Keratinocyte (primary cell): ENCODE results near the gene SENP1. TPM values are rescaled to one million over a fixed set of nuclear protein-coding genes. Genes with fewer than 3 reads are reported as not detected.

Source experiments
- DNase-seq: peaks from one replicate; pipeline ENCODE4 v3.0.0-alpha.2; 2011; ENCODE audit warnings: low read depth, missing footprints, low spot score
- FAIRE-seq: peaks from 2 replicates; lab custom pipeline; 2011; peaks lifted over from hg19 to GRCh38; lab: Jason Lieb, UNC
- H2AFZ ChIP-seq: 2 replicates; pipeline ENCODE4 v1.6.0; 2012; ENCODE audit warnings: low read length, control low read depth, inconsistent platforms; ENCODE audit not compliant: control insufficient read depth
- H3K27ac ChIP-seq: 2 replicates; pipeline ENCODE4 v1.5.1; 2011; ENCODE audit warnings: low read length; ENCODE audit not compliant: control insufficient read depth, insufficient read depth
- H3K27me3 ChIP-seq: 3 replicates; pipeline ENCODE4 v1.6.0; 2011; ENCODE audit warnings: low read length; ENCODE audit not compliant: control insufficient read depth, insufficient read depth; ENCODE audit errors: extremely low read depth
- H3K36me3 ChIP-seq, 2 experiments: 2 replicates in 1 of 2; 3 replicates in 1 of 2; pipeline ENCODE4 v1.5.1; 2011; ENCODE audit warnings: low read length in 2 of 2, mild to moderate bottlenecking in 1 of 2; ENCODE audit not compliant: control insufficient read depth in 2 of 2, insufficient read depth in 2 of 2; ENCODE audit errors: extremely low read depth in 1 of 2
- H3K4me1 ChIP-seq: 3 replicates; pipeline ENCODE4 v1.5.1; 2011; ENCODE audit warnings: low read length; ENCODE audit not compliant: control insufficient read depth, insufficient read depth; ENCODE audit errors: extremely low read depth
- H3K4me2 ChIP-seq: 3 replicates; pipeline ENCODE4 v1.6.0; 2011; ENCODE audit warnings: low read depth, low read length; ENCODE audit not compliant: control insufficient read depth, insufficient read depth; ENCODE audit errors: extremely low read depth
- H3K4me3 ChIP-seq, 3 experiments: fragments of 200-600 bp in 1 of 3; sonication (generic) in 1 of 3; 2 replicates in 2 of 3; 3 replicates in 1 of 3; pipeline ENCODE4 v1.5.1; 2011 to 2016; ENCODE audit warnings: low read length in 3 of 3, mild to moderate bottlenecking in 3 of 3, control low read depth in 2 of 3, inconsistent platforms in 1 of 3, low read depth in 1 of 3, mixed read lengths in 1 of 3, mixed run types in 1 of 3, moderate library complexity in 1 of 3; ENCODE audit not compliant: control insufficient read depth in 2 of 3, insufficient read depth in 2 of 3; ENCODE audit errors: extremely low read depth in 1 of 3
- H3K79me2 ChIP-seq: 2 replicates; pipeline ENCODE4 v1.6.0; 2012; ENCODE audit warnings: low read length; ENCODE audit not compliant: control insufficient read depth, insufficient read depth
- H3K9ac ChIP-seq: 3 replicates; pipeline ENCODE4 v1.6.0; 2011; ENCODE audit warnings: low read length; ENCODE audit not compliant: control insufficient read depth, insufficient read depth; ENCODE audit errors: extremely low read depth
- H3K9me1 ChIP-seq: 3 replicates; pipeline ENCODE4 v1.6.0; 2011; ENCODE audit warnings: low read length; ENCODE audit not compliant: control insufficient read depth, insufficient read depth; ENCODE audit errors: extremely low read depth
- H3K9me3 ChIP-seq: 2 replicates; pipeline ENCODE4 v1.5.1; 2012; ENCODE audit warnings: low read depth, low read length; ENCODE audit not compliant: control insufficient read depth
- H4K20me1 ChIP-seq: 3 replicates; pipeline ENCODE4 v1.6.0; 2011; ENCODE audit warnings: low read length; ENCODE audit not compliant: control insufficient read depth, insufficient read depth; ENCODE audit errors: extremely low read depth
- CTCF ChIP-seq, 3 experiments: IDR thresholded peaks in 1 of 3; conservative IDR thresholded peaks in 1 of 3; optimal IDR thresholded peaks in 1 of 3; 2 replicates in 2 of 3; 3 replicates in 1 of 3; pipeline versions ENCODE3 to v1.5.1; 2011; ENCODE audit warnings: low read length in 3 of 3, mild to moderate bottlenecking in 3 of 3, moderate library complexity in 2 of 3, control low read depth in 1 of 3, inconsistent platforms in 1 of 3; ENCODE audit not compliant: insufficient read depth in 2 of 3; ENCODE audit errors: extremely low read depth in 1 of 3
- EZH2 ChIP-seq: IDR thresholded peaks from one replicate; pipeline ENCODE4 v1.6.1; 2012; ENCODE audit warnings: inconsistent platforms, mild to moderate bottlenecking, low read length, moderate library complexity
- dilution Hi-C: fragments of 300-500 bp; cut with MboI; formaldehyde crosslinking; loops from one replicate; pipeline ENCODE4 v1.7.0; 2020; ENCODE audit warnings: low sequenced_read_pairs; ENCODE audit not compliant: extremely low pct_ligation_motif_present
- polyA plus RNA-seq, 5 experiments: library from polyadenylated mRNA; depleted of rRNA in 3 of 5; stranded (reverse) in 3 of 5; stranded (forward) in 1 of 5; unstranded in 1 of 5; fragments of >200 nt; gene quantifications; 1 replicate in 1 of 5; 2 replicates in 3 of 5; 3 replicates in 1 of 5; pipeline versions ENCODE4 v1.2.1 to v1.2.3, GENCODE V29; 2011 to 2012; ENCODE audit warnings: missing spikeins in 2 of 5, low read depth in 1 of 5, low replicate concordance in 1 of 5

Gene SENP1
- polyA plus RNA-seq, 1 donor (not counting 4 experiments of a cell fraction or from before 2014, with no cell fraction given), result 15.4 TPM

GRCh38 chr12:48070033-48070432 lies 35.8 kb downstream of the SENP1 start:
- TF ChIP-seq CTCF (optimal IDR thresholded peaks at IDR 0.05 in 1 of 3, IDR thresholded peaks at IDR 0.05 in 1 of 3, conservative IDR thresholded peaks at IDR 0.05 in 1 of 3; ENCODE audit: extremely low read depth in 1 of 3, insufficient read depth in 2 of 3, low read length in 3 of 3) (no peak), EZH2 (no peak)
- Histone ChIP-seq H2AFZ (no peak overlapping the region), H3K36me3 (peaks cover 0 to 5% of the 10 kb centered on the region in 2 experiments), H3K9me1 (peaks cover 2% of the 10 kb centered on the region), H3K9ac (no peak overlapping the region), H3K4me1 (peaks cover 5% of the 10 kb centered on the region), H3K27me3 (no peaks in the 10 kb centered on the region), H3K27ac (no peak overlapping the region), H3K79me2 (no peaks in the 10 kb centered on the region), H3K4me3 (no peak overlapping the region), H3K4me2 (no peak overlapping the region), H4K20me1 (no peaks in the 10 kb centered on the region), H3K9me3 (no peaks in the 10 kb centered on the region)
- dilution Hi-C loops, result no loop called here
- FAIRE-seq, result no peak
- no peak for DNase-seq

GRCh38 chr12:48069241-48069640 lies 36.6 kb downstream of the SENP1 start:
- Histone ChIP-seq H3K79me2 (no peaks in the 10 kb centered on the region), H3K9me1 (peaks cover 2% of the 10 kb centered on the region), H2AFZ (no peak overlapping the region), H3K9me3 (no peaks in the 10 kb centered on the region), H3K27me3 (no peaks in the 10 kb centered on the region), H3K27ac (no peak overlapping the region), H3K9ac (no peak overlapping the region), H4K20me1 (no peaks in the 10 kb centered on the region), H3K4me3 (no peak overlapping the region), H3K36me3 (peaks cover 0 to 6% of the 10 kb centered on the region in 2 experiments), H3K4me1 (peaks cover 5% of the 10 kb centered on the region), H3K4me2 (no peak overlapping the region)
- no peak for DNase-seq
- TF ChIP-seq EZH2 (no peak), CTCF (optimal IDR thresholded peaks at IDR 0.05 in 1 of 3, IDR thresholded peaks at IDR 0.05 in 1 of 3, conservative IDR thresholded peaks at IDR 0.05 in 1 of 3; ENCODE audit: extremely low read depth in 1 of 3, insufficient read depth in 2 of 3, low read length in 3 of 3) (no peak)
- peak; percentile 76 for FAIRE-seq
- dilution Hi-C loops, result no loop called here
